Suprapubic skin (tissue), 3 donors: ENCODE results near the gene ITPK1.

Source experiments
- CTCF ChIP-seq, 2 donors: fragments of 200-600 bp in 1 of 2; fragments of 450-650 bp in 1 of 2; sonication (generic) in 1 of 2; IDR thresholded peaks; one replicate each; pipeline ENCODE4 v1.5.1; 2016 to 2019; ENCODE audit warnings: antibody characterized with exemption in 2 of 2, mild to moderate bottlenecking in 1 of 2, moderate library complexity in 1 of 2
- EP300 ChIP-seq: sonication (generic); formaldehyde crosslinking; IDR thresholded peaks from one replicate; pipeline ENCODE4 v1.6.1; 2017; ENCODE audit warnings: antibody characterized with exemption

- TF ChIP-seq CTCF (IDR thresholded peaks at IDR 0.05): no peak
- no peak for TF ChIP-seq EP300
These were observed 91.2 kb downstream of the ITPK1 start for GRCh38 chr14:93024493-93024892.
